Lower leg skin (tissue), 4 donors: ENCODE results near the gene NCOA5. TPM values are rescaled to one million over a fixed set of nuclear protein-coding genes. Genes with fewer than 3 reads are reported as not detected.

Experiments used
- DNase-seq, 2 donors: peaks; one replicate each; pipeline ENCODE4 v3.0.0-alpha.2; 2019; ENCODE audit warnings: low spot score in 2 of 2
- H3K4me3 ChIP-seq: fragments of 200-600 bp; sonication (generic); 2 replicates; pipeline ENCODE4 v1.5.1; 2017; ENCODE audit warnings: mild to moderate bottlenecking, low read depth; ENCODE audit not compliant: poor library complexity, severe bottlenecking
- POLR2A ChIP-seq, 2 donors: fragments of 450-650 bp; IDR thresholded peaks; one replicate each; pipeline ENCODE4 v1.6.1; 2016 to 2017; ENCODE audit warnings: antibody characterized with exemption in 2 of 2, mild to moderate bottlenecking in 1 of 2, moderate library complexity in 1 of 2
- WGBS, 2 donors: methylation state at CpG; one replicate each; pipeline ENCODE4 v1.1.5; 2018; 5-methylcytosine and 5-hydroxymethylcytosine counted together
- intact Hi-C: fragments of 100-400 bp; cut with DNase I; formaldehyde crosslinking; loops from one replicate; pipeline ENCODE4 v1.15.0; 2023; ENCODE audit warnings: low total_unique reads
- total RNA-seq, 4 donors: library from RNA; depleted of rRNA; stranded (reverse); fragments of >200 nt; gene quantifications; one replicate each; pipeline ENCODE4 v1.1.0, GENCODE V29; 2016
- TF ChIP-seq, protein P1 (sequence below), 3 donors: fragments of 450-650 bp; IDR thresholded peaks; one replicate each; pipeline ENCODE4 v1.5.1; 2016; ENCODE audit warnings: antibody characterized with exemption in 3 of 3, mild to moderate bottlenecking in 3 of 3, moderate library complexity in 2 of 3

NCOA5 gene
- total RNA-seq, 4 donors from 2014 or later = 27.7 to 51.5 (median 41.2) TPM

GRCh38 chr20:46018112-46018511, 71.7 kb downstream of the NCOA5 start:
- intact Hi-C loops = no loop called here
- 63 to 74% methylated on average over 4 of the region's 4 CpGs for WGBS, 2 donors

DNA sequence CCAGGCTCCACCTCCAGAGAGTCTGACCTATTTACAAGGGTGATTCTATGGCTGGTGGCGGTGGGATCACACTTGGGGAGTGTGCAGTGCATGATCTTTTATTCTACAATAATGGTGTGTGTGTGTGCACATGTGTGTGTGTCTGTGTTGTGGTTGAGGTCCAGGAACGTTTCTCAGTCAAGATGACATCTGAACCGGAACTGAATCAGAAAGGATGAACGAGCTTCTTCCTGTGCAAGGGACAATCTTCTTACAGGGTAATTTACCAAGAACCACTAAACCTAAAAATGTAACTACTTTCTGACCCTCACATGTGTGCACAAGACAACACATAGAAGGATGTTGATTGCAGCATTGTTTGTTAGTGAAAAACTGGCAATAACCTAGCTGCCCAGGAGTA, 72.5 kb downstream of the NCOA5 start:
- intact Hi-C loops = no loop called here
- no peak overlapping the region for H3K4me3 ChIP-seq
- TF ChIP-seq, protein P1, sequence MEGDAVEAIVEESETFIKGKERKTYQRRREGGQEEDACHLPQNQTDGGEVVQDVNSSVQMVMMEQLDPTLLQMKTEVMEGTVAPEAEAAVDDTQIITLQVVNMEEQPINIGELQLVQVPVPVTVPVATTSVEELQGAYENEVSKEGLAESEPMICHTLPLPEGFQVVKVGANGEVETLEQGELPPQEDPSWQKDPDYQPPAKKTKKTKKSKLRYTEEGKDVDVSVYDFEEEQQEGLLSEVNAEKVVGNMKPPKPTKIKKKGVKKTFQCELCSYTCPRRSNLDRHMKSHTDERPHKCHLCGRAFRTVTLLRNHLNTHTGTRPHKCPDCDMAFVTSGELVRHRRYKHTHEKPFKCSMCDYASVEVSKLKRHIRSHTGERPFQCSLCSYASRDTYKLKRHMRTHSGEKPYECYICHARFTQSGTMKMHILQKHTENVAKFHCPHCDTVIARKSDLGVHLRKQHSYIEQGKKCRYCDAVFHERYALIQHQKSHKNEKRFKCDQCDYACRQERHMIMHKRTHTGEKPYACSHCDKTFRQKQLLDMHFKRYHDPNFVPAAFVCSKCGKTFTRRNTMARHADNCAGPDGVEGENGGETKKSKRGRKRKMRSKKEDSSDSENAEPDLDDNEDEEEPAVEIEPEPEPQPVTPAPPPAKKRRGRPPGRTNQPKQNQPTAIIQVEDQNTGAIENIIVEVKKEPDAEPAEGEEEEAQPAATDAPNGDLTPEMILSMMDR (IDR thresholded peaks at IDR 0.05) = no peak
- TF ChIP-seq POLR2A (IDR thresholded peaks at IDR 0.05) = no peak
- DNase-seq = no peak
- 67 to 69% methylated on average over 4 of the region's 4 CpGs for WGBS, 2 donors

More at GRCh38 chr20:46018112-46018511, 71.7 kb downstream of the NCOA5 start:
- no peak for DNase-seq
- no peak overlapping the region for H3K4me3 ChIP-seq
- TF ChIP-seq POLR2A (IDR thresholded peaks at IDR 0.05) = no peak
- TF ChIP-seq, protein P1 (IDR thresholded peaks at IDR 0.05) = no peak

GRCh38 chr20:46014517-46015396, 75.0 kb downstream of the NCOA5 start:
- WGBS, 2 donors = 57 to 64% methylated on average over 7 of the region's 7 CpGs
- intact Hi-C loops = no loop called here

DNA sequence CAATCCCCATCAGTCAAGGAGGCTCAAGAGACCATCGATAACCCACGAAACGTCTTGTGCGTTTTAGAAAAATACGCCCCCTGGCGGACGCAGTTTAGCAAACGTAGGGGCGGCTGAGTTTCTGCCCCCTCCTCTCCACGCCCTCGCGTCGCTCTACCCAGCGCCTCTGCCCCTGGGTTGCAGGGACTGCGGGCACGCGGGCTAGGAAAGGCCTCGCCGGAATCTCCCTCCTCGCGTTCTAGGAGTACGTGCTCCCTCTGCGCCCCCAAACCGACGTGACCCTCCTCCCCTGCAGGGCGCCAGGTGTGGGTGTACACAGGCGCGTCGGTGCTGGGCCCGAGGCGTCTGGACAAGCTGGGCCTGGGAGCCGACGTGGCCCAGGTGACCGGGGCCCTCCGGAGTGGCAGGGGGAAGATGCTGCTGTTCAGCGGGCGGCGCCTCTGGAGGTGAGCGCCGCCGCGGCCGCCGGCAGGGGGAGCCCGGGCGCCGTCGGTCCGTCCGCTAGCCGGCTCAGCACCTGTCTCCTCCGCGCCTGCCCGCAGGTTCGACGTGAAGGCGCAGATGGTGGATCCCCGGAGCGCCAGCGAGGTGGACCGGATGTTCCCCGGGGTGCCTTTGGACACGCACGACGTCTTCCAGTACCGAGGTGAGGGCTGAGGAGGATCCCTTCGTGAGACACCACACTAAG, 75.8 kb downstream of the NCOA5 start:
- DNase-seq = peak in 1 of 2 donors; percentile 88
- H3K4me3 ChIP-seq = no peak overlapping the region
- WGBS, 2 donors = 1% methylated on average over 52 to 53 of the region's 67 CpGs
- TF ChIP-seq, protein P1 (IDR thresholded peaks at IDR 0.05) = peak in 1 of 3 donors; percentile 47
- TF ChIP-seq POLR2A (IDR thresholded peaks at IDR 0.05) = no peak
- intact Hi-C loops = no loop called here

More at GRCh38 chr20:46014517-46015396, 75.0 kb downstream of the NCOA5 start:
- H3K4me3 ChIP-seq = no peak overlapping the region
- DNase-seq = no peak
- TF ChIP-seq, protein P1 (IDR thresholded peaks at IDR 0.05) = peak in 1 of 3 donors; percentile 10
- TF ChIP-seq POLR2A (IDR thresholded peaks at IDR 0.05) = no peak

DNA sequence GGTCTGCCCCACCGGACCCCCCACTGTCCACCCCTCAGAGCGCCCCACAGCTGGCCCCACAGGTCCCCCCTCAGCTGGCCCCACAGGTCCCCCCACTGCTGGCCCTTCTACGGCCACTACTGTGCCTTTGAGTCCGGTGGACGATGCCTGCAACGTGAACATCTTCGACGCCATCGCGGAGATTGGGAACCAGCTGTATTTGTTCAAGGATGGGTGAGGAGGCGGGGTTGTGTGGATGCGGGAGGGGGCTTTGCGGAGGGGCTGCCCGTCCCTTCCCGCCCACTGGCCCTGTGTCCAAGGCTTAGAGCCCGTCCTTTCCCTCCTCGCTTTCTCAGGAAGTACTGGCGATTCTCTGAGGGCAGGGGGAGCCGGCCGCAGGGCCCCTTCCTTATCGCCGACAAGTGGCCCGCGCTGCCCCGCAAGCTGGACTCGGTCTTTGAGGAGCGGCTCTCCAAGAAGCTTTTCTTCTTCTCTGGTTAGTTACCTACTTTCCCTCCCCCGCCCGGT, 76.4 kb downstream of the NCOA5 start:
- WGBS, 2 donors = 7 to 18% methylated on average over 18 to 24 of the region's 29 CpGs
- H3K4me3 ChIP-seq = no peak overlapping the region
- DNase-seq = no peak

More for the DNA sequence above, 76.4 kb downstream of the NCOA5 start:
- no peak for TF ChIP-seq POLR2A (IDR thresholded peaks at IDR 0.05)
- TF ChIP-seq, protein P1 (IDR thresholded peaks at IDR 0.05) = no peak
- intact Hi-C loops = no loop called here
